SU-DHL-6 (cell line): ENCODE data around the gene VPS13D.
"Not testable (repeated sequence)": the region's sequence is repeated elsewhere in the genome, so short reads cannot be mapped to it uniquely, and the experiment has no call there.

ENCODE experiments used
- H2AFZ ChIP-seq: fragments of 200-600 bp; sonication (generic); 2 replicates; pipeline ENCODE4 v1.6.1; 2014; ENCODE audit warnings: low read depth, mild to moderate bottlenecking, moderate library complexity, mixed read lengths, antibody characterized with exemption, low read length; ENCODE audit not compliant: severe bottlenecking
- H3F3A ChIP-seq: fragments of 200-600 bp; shearing (Covaris generic); 2 replicates; pipeline ENCODE4 v1.6.0; 2016; ENCODE audit warnings: antibody characterized with exemption, mild to moderate bottlenecking; ENCODE audit not compliant: insufficient read depth
- H3K27ac ChIP-seq: fragments of 200-600 bp; sonication (generic); 2 replicates; pipeline ENCODE4 v1.5.1; 2016; ENCODE audit warnings: low read depth, mild to moderate bottlenecking, low read length, moderate library complexity, mixed read lengths
- H3K27me3 ChIP-seq: fragments of 200-600 bp; sonication (generic), shearing (Covaris generic); 2 replicates; pipeline ENCODE4 v1.6.0; 2014; ENCODE audit warnings: mild to moderate bottlenecking, low read length
- H3K36me3 ChIP-seq: fragments of 200-600 bp; sonication (generic); 2 replicates; pipeline ENCODE4 v1.6.1; 2014; ENCODE audit warnings: mild to moderate bottlenecking, low read length, mixed read lengths
- H3K4me2 ChIP-seq: fragments of 300-600, 200-600 bp; shearing (Covaris generic), sonication (generic); 2 replicates; pipeline ENCODE4 v1.6.0; 2014; ENCODE audit warnings: low read length, low read depth, mild to moderate bottlenecking; ENCODE audit not compliant: poor library complexity, severe bottlenecking
- H3K4me3 ChIP-seq: fragments of 200-600 bp; sonication (generic); 2 replicates; pipeline ENCODE4 v1.5.1; 2014; ENCODE audit warnings: antibody characterized with exemption, low read length, mild to moderate bottlenecking, mixed read lengths; ENCODE audit not compliant: insufficient read depth, poor library complexity, severe bottlenecking
- H3K79me2 ChIP-seq: fragments of 200-600 bp; sonication (generic); 2 replicates; pipeline ENCODE4 v1.6.1; 2014; ENCODE audit warnings: mild to moderate bottlenecking, low read length, moderate library complexity; ENCODE audit not compliant: insufficient read depth
- H3K9ac ChIP-seq: fragments of 200-600 bp; sonication (generic); 2 replicates; pipeline ENCODE4 v1.7.0; 2014; ENCODE audit warnings: mild to moderate bottlenecking, low read length
- H3K9me2 ChIP-seq: fragments of 200-600 bp; sonication (generic); replicated peaks from 2 replicates; pipeline ENCODE4 v1.6.1; 2014; ENCODE audit warnings: low read length; ENCODE audit not compliant: insufficient read depth
- H3K9me3 ChIP-seq: fragments of 200-600 bp; sonication (generic); 2 replicates; pipeline ENCODE4 v1.6.1; 2014; ENCODE audit warnings: low read length, mixed read lengths; ENCODE audit not compliant: insufficient read depth
- H4K20me1 ChIP-seq: fragments of 200-600 bp; sonication (generic); 2 replicates; pipeline ENCODE4 v1.6.1; 2014; ENCODE audit warnings: low read depth, mild to moderate bottlenecking, antibody characterized with exemption, low read length, moderate library complexity, mixed read lengths
- CTCF ChIP-seq: fragments of 200-600 bp; sonication (generic); IDR thresholded peaks from one replicate; pipeline ENCODE4 v1.5.1; 2017; ENCODE audit warnings: antibody characterized with exemption, mild to moderate bottlenecking, low read length, moderate library complexity; ENCODE audit not compliant: insufficient read depth, poor library complexity, severe bottlenecking
- EZH2phosphoT487 ChIP-seq: fragments of 200-600 bp; sonication (generic), shearing (Covaris generic); conservative IDR thresholded peaks from 2 replicates; pipeline ENCODE4 v1.6.1; 2018; ENCODE audit warnings: mild to moderate bottlenecking, antibody characterized with exemption, low read length, moderate library complexity, mixed read lengths

VPS13D gene

DNA sequence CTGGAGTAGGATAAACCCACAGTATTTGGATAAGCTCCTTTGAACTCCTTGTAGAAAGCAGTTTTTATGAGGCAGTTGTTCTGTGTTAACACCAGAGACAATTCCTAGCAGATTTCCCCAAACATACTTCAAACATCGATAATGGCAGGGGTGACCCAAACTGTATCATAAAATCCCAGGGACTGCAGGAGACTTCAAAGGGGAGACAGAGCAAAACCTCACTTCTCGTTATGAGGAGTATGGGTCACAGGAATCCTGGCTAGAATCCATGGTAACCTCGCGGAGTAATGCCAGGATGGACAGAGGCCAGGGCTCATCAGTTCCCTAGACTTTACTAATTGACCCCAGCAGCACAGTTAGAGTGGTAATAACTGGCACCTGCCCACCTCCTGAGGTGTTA is 240.2 kb downstream of the VPS13D start:
- no peak overlapping the region for H3K4me2 ChIP-seq
- no peaks in the 10 kb centered on the region for H3F3A ChIP-seq
- H2AFZ ChIP-seq, result no peak overlapping the region

DNA sequence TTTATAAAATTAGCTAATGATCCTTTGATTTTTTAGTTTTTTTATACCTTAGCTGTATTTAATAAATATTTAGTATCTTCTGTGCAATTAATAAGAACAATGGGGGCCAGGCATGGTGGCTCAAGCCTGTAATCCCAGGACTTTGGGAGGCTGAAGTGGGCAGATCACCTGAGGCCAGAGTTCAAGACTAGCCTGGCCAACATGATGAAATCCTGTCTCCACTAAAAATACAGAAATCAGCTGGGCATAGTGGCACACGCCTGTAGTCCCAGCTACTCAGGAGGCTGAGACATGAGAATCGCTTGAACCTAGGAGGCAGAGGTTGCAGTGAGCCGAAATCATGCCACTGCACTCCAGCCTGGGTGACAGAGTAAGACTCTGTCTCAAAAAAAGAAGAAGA is 241.1 kb downstream of the VPS13D start:
- H3K79me2 ChIP-seq, H3K4me3 ChIP-seq, H3F3A ChIP-seq, H3K27me3 ChIP-seq, H3K36me3 ChIP-seq, H4K20me1 ChIP-seq, H3K27ac ChIP-seq, H3K9ac ChIP-seq, H3K9me3 ChIP-seq, H2AFZ ChIP-seq, H3K4me2 ChIP-seq, H3K9me2 ChIP-seq: not testable (repeated sequence)

More for the DNA sequence above, 240.2 kb downstream of the VPS13D start:
- Histone ChIP-seq H3K9ac (no peak overlapping the region), H3K36me3 (no peaks in the 10 kb centered on the region), H3K27me3 (no peaks in the 10 kb centered on the region), H3K9me2 (no peaks in the 10 kb centered on the region), H3K79me2 (no peaks in the 10 kb centered on the region), H3K4me3 (no peak overlapping the region), H3K27ac (no peak overlapping the region), H4K20me1 (no peaks in the 10 kb centered on the region), H3K9me3 (no peaks in the 10 kb centered on the region)
- no peak for TF ChIP-seq EZH2phosphoT487
- TF ChIP-seq CTCF, result no peak

- Histone ChIP-seq H2AFZ (no peak overlapping the region), H3K4me2 (no peak overlapping the region), H3K79me2 (no peaks in the 10 kb centered on the region), H4K20me1 (no peaks in the 10 kb centered on the region), H3K27ac (no peak overlapping the region), H3K9me2 (no peaks in the 10 kb centered on the region), H3K4me3 (no peak overlapping the region), H3K9me3 (no peaks in the 10 kb centered on the region), H3K36me3 (no peaks in the 10 kb centered on the region), H3K9ac (no peak overlapping the region), H3K27me3 (no peaks in the 10 kb centered on the region), H3F3A (no peaks in the 10 kb centered on the region)
- TF ChIP-seq EZH2phosphoT487 (no peak), CTCF (no peak)
These were observed 242.4 kb downstream of the VPS13D start for GRCh38 chr1:12472156-12472797.

DNA sequence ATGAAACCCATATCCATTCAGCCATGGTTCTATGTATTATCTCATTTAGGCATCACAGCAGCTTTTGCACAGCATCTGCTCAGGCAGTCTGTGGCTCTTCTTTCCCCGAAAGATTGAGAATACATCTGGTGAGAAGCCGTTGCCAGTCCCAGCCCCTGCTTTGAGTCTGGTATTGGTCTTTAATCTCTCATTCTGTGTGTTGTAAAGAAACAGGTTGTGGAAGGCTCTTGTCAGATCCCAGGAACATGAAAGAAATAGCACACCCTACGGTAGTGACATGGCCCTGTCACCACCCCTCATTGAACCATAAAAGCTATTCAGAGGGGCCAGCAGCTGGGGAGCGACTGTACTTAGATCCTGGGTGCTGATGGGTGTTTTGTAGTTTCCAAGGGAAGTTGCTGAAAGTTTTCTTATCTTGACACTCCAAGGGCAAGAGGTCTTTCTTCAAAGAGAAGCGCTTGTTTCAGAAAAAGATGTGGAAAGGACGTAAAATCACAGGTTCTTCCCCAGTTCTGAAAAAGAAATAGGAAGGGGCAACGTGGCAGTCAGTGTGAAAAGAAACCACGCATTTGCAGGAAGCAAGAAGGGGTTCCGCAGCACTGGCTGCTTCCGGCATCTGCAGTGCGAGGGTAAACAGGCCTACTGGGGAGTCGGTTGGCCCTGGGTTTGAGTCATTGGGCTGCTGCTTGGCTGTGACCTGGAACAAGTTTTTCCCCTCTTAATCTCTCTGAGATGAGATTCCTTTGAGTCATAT is 243.1 kb downstream of the VPS13D start:
- Histone ChIP-seq H3K27me3 (no peaks in the 10 kb centered on the region), H3K9me3 (no peaks in the 10 kb centered on the region), H3K9me2 (no peaks in the 10 kb centered on the region), H3K79me2 (no peaks in the 10 kb centered on the region), H3K27ac (0 out of 2 replicates have a peak overlapping the region, but pooled peaks have one; percentile 10), H3K9ac (no peak overlapping the region), H3K4me3 (no peak overlapping the region), H4K20me1 (no peaks in the 10 kb centered on the region), H3K36me3 (no peaks in the 10 kb centered on the region), H3K4me2 (peak overlapping the region; percentile 36), H3F3A (no peaks in the 10 kb centered on the region), H2AFZ (no peak overlapping the region)
- TF ChIP-seq CTCF, result no peak
- no peak for TF ChIP-seq EZH2phosphoT487
